C4-2B (cell line): ENCODE results near the gene NDUFA13.

ENCODE experiments used
- ZFX ChIP-seq: fragments of 450-650 bp; IDR thresholded peaks from 2 replicates; pipeline ENCODE4 v1.6.1; 2017
- TF ChIP-seq, protein P1 (sequence below): fragments of 450-650 bp; conservative IDR thresholded peaks from 2 replicates; pipeline ENCODE4 v1.5.1; 2017; ENCODE audit warnings: mild to moderate bottlenecking

DNA sequence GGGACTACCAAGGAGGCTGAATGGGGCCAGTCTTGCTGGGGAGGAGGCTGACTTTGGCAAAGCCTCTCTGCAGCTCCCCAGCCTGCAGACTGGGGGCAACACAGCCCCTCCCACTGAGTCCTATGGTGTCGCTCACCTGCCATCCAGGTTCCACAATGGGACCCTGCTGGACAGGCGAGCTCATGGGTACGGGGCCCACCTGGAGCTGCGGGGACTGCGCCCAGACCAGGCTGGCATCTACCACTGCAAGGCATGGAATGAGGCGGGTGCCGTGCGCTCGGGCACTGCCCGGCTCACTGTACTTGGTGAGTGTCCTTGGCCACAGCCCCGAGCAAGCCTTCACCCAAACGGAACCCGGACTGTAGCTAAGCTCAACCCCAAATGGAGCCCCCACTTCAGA is 27.1 kb downstream of the NDUFA13 start:
- TF ChIP-seq, protein P1, sequence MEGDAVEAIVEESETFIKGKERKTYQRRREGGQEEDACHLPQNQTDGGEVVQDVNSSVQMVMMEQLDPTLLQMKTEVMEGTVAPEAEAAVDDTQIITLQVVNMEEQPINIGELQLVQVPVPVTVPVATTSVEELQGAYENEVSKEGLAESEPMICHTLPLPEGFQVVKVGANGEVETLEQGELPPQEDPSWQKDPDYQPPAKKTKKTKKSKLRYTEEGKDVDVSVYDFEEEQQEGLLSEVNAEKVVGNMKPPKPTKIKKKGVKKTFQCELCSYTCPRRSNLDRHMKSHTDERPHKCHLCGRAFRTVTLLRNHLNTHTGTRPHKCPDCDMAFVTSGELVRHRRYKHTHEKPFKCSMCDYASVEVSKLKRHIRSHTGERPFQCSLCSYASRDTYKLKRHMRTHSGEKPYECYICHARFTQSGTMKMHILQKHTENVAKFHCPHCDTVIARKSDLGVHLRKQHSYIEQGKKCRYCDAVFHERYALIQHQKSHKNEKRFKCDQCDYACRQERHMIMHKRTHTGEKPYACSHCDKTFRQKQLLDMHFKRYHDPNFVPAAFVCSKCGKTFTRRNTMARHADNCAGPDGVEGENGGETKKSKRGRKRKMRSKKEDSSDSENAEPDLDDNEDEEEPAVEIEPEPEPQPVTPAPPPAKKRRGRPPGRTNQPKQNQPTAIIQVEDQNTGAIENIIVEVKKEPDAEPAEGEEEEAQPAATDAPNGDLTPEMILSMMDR: no peak
- TF ChIP-seq ZFX: no peak
